NB4 (cell line): ENCODE measurements around the gene ZBTB20.

Experiments used
- MYC ChIP-seq: IDR thresholded peaks from 2 replicates; pipeline ENCODE4 v1.6.1; 2011; ENCODE audit warnings: low read depth, low read length
- POLR2A ChIP-seq: IDR thresholded peaks from 2 replicates; pipeline ENCODE4 v1.6.1; 2011; ENCODE audit warnings: mild to moderate bottlenecking; ENCODE audit not compliant: insufficient read length; ENCODE audit errors: extremely low read depth
- TF ChIP-seq, protein P1 (sequence below): IDR thresholded peaks from one replicate; pipeline ENCODE4 v1.5.1; 2012; ENCODE audit warnings: low read depth, low read length
- TF ChIP-seq, protein P2 (sequence below): IDR thresholded peaks from 2 replicates; pipeline ENCODE4 v1.6.1; 2011; ENCODE audit warnings: low read depth, low read length

DNA sequence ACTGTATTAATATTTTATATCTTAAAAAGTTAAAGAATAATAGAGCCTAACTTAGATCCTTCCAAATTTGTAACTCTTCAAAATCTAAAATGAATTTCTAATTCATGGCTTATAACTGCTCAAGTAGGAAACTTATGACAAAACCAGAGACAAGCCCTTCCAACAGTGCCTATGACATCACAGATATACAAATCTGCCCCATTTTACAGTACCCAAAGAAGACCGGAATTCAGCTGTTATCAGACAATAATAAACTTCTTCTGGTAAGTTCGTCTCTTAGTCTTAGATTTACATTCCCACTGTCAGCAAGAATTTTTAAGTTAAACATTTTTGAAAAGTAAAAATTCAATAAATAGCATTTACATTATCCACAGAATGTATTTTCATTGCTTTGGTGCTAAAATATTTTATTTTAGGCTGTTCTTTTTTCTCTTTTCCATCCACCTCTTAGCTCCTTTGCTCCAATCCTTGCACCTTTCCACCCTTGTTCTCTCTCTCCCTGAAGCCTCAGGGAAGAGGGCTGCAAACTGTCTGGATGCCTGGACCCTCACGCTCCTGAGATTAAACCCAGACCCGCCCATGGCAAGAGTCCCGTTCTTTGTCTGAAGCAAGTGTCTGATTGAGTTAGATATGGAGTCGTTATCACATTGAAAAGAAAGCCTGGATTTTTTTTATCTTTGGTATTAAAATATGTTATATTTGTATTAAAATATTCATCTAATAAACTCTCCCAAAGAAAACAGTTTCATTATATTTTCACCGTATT, 312.7 kb downstream of the ZBTB20 start:
- TF ChIP-seq, protein P1, sequence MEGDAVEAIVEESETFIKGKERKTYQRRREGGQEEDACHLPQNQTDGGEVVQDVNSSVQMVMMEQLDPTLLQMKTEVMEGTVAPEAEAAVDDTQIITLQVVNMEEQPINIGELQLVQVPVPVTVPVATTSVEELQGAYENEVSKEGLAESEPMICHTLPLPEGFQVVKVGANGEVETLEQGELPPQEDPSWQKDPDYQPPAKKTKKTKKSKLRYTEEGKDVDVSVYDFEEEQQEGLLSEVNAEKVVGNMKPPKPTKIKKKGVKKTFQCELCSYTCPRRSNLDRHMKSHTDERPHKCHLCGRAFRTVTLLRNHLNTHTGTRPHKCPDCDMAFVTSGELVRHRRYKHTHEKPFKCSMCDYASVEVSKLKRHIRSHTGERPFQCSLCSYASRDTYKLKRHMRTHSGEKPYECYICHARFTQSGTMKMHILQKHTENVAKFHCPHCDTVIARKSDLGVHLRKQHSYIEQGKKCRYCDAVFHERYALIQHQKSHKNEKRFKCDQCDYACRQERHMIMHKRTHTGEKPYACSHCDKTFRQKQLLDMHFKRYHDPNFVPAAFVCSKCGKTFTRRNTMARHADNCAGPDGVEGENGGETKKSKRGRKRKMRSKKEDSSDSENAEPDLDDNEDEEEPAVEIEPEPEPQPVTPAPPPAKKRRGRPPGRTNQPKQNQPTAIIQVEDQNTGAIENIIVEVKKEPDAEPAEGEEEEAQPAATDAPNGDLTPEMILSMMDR = no peak
- no peak for TF ChIP-seq POLR2A
- TF ChIP-seq, protein P2, sequence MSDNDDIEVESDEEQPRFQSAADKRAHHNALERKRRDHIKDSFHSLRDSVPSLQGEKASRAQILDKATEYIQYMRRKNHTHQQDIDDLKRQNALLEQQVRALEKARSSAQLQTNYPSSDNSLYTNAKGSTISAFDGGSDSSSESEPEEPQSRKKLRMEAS = no peak
- TF ChIP-seq MYC = no peak
